ENCODE results near the gene RALGPS1. TPM values are rescaled to one million over a fixed set of nuclear protein-coding genes. Genes with fewer than 3 reads are reported as not detected.
A peak's percentile ranks its signal among the peaks of the same experiment; 100 is the strongest.

Gene RALGPS1
- total and polyA plus RNA-seq, 2 of the 8 experiments (the other 6 are each of a cell fraction or from before 2014, with no cell fraction given), result 20.0 to 23.5 TPM

DNA sequence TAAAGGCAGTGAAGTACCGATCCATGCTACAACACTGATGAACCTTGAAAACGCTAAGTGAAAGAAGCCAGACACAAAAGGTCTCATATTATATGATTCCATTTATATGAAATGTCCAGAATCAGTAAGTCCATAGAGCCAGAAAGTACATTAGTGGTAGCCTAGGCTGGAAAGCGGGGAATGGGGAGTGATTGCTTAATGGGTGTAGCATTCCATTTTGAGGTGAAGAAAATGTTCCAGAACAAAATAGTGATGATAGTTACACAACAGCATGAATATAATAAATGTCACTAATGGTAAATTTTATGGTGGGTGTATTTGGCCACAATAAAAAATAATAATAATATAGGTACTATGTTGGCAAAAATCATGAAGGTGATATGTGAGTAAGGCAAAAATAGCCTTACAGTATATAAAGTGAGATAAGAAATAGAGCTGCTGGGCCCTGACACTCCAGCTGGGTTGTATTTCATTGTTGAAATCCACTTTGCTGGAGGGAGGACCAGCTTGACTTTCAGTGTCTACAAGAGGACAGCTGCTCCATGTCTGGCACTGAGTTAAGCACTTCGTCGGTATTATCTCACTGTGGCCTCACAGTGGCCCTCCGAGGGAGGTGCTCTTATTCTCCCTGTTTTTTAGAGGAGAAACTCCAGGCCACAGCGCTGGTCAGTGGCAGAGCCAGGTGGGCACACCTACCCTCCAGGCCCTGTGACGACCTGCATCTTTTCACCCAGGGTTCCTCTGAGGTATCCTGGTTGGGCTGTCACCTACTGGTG is 230.3 kb downstream of the RALGPS1 start:
- CTCF ChIA-PET (ENCODE audit: partially characterized antibody), result interaction anchor here (1.7 kb wide), 1 partner anchor 15 kb away, joined by 4 read pairs; no protein-coding TSS in a partner anchor
- no peak overlapping the region for H2BK12ac ChIP-seq (ENCODE audit: low read depth, low read length)

More for the DNA sequence above, 230.3 kb downstream of the RALGPS1 start:
- peaks cover 0 to 8% (median 6%) of the 10 kb centered on the region in 4 experiments; a peak in 6 of 7 replicates for H3K4me1 ChIP-seq (replicated peaks in 1 of 4; ENCODE audit: control insufficient read depth in 3 of 4, insufficient read depth in 4 of 4, low read length in 3 of 4)
- no peaks in the 10 kb centered on the region for H3K79me2 ChIP-seq (ENCODE audit: control insufficient read depth in 1 of 2, insufficient read depth in 2 of 2, low read length in 2 of 2)
- no peak overlapping the region for H4K5ac ChIP-seq (ENCODE audit: insufficient read length, low read depth, low read length)
- H3K27ac ChIP-seq (ENCODE audit: low read depth, low read length), result no peak overlapping the region
- no peak overlapping the region for H3K4me2 ChIP-seq (ENCODE audit: insufficient read depth in 1 of 2, low read depth in 2 of 2, low read length in 2 of 2)
- no peaks in the 10 kb centered on the region for H3K36me3 ChIP-seq (ENCODE audit: control insufficient read depth in 2 of 4, insufficient read depth in 4 of 4, low read length in 3 of 4)
- no peak overlapping the region for H3K9ac ChIP-seq (replicated peaks in 1 of 4; ENCODE audit: extremely low read depth in 1 of 4, low read depth in 3 of 4, low read length in 3 of 4)
- POLR2A ChIA-PET (ENCODE audit: partially characterized antibody), result interaction anchor here (1.2 kb wide), 1 partner anchor 66 kb away, joined by 3 read pairs; no protein-coding TSS in a partner anchor
- H3K14ac ChIP-seq (ENCODE audit: insufficient read length), result no peak overlapping the region
- H3K27me3 ChIP-seq (replicated peaks in 1 of 4; ENCODE audit: control insufficient read depth in 3 of 4, extremely low read depth in 1 of 4, insufficient read depth in 3 of 4, low read length in 3 of 4), result no peaks in the 10 kb centered on the region
- FAIRE-seq (no peak), DNase-seq (ENCODE audit: low read depth in 1 of 2, low spot score in 2 of 2) (peak in 1 of 2 experiments; percentile 40)
- WGBS, 2 experiments (ENCODE audit: extremely low coverage in 1 of 2, insufficient coverage in 1 of 2, insufficient read length in 1 of 2, insufficient replicate concordance in 2 of 2, low coverage in 1 of 2, low lambda C conversion rate in 2 of 2, missing lambda C conversion rate in 1 of 2), result 94% methylated on average over 8 of the region's 8 CpGs; no CpG with 5 or more reads in 1 of the 2 experiments
- no peak overlapping the region for H3K23ac ChIP-seq (ENCODE audit: insufficient read length)
- H3K56ac ChIP-seq (replicated peaks; ENCODE audit: insufficient read length, low read depth, low read length), result no peak overlapping the region
- H3K23me2 ChIP-seq (ENCODE audit: low read depth, low read length), result no peaks in the 10 kb centered on the region
- H4K8ac ChIP-seq (ENCODE audit: extremely low read depth, insufficient read depth, low read length), result no peak overlapping the region
- TF ChIP-seq, protein P1, sequence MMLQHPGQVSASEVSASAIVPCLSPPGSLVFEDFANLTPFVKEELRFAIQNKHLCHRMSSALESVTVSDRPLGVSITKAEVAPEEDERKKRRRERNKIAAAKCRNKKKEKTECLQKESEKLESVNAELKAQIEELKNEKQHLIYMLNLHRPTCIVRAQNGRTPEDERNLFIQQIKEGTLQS (IDR thresholded peaks at IDR 0.05; ENCODE audit: insufficient read depth, low read depth, low read length), result no peak
- TF ChIP-seq RFX5 (IDR thresholded peaks at IDR 0.05; ENCODE audit: borderline replicate concordance, low read depth, low read length) (no peak), SP4 (IDR thresholded peaks at IDR 0.05; ENCODE audit: low read length) (no peak), JUND (IDR thresholded peaks at IDR 0.05; ENCODE audit: low read length) (no peak)
- H2BK5ac ChIP-seq (ENCODE audit: low read depth, low read length), result no peak overlapping the region
- no peak overlapping the region for H3K4me3 ChIP-seq (ENCODE audit: extremely low read depth in 1 of 4, insufficient read depth in 2 of 4, low read depth in 3 of 4, low read length in 4 of 4)
- H3K4ac ChIP-seq (replicated peaks; ENCODE audit: insufficient read length, low read depth, low read length), result no peak overlapping the region
- no peak overlapping the region for H2BK20ac ChIP-seq (ENCODE audit: low read length)
- H2BK15ac ChIP-seq (ENCODE audit: low read length), result no peak overlapping the region
- H4K91ac ChIP-seq (replicated peaks; ENCODE audit: insufficient read length, low read length), result no peak overlapping the region
- no peak overlapping the region for H2BK120ac ChIP-seq (replicated peaks; ENCODE audit: low read depth, low read length)
- H3K79me1 ChIP-seq (ENCODE audit: low read depth, low read length), result no peaks in the 10 kb centered on the region
- no peak overlapping the region for H3K18ac ChIP-seq (ENCODE audit: extremely low read depth, low read length)
- no peaks in the 10 kb centered on the region for H3K9me3 ChIP-seq (ENCODE audit: insufficient read depth in 2 of 2, low read depth in 1 of 2, low read length in 1 of 2)
- no peak overlapping the region for H2AK5ac ChIP-seq (ENCODE audit: low read depth, low read length)
- H2AFZ ChIP-seq (ENCODE audit: low read length), result no peak overlapping the region
- H4K20me1 ChIP-seq (replicated peaks in 1 of 2; ENCODE audit: control insufficient read depth in 1 of 2, insufficient read depth in 2 of 2, low read length in 2 of 2), result no peaks in the 10 kb centered on the region

Measured in H1 (cell line).